Activated T-cell treated with anti-CD3 and anti-CD28 coated beads for 4 hours (primary cell): ENCODE data around the gene PLXNA2.

Source experiments
- DNase-seq: peaks from one replicate; pipeline ENCODE4 v3.0.0-alpha.2; 2020

PLXNA2 gene

GRCh38 chr1:208202333-208202995 is 41.7 kb downstream of the PLXNA2 start:
- DNase-seq = no peak

- no peak for DNase-seq
Measured at GRCh38 chr1:208201229-208201628, 43.0 kb downstream of the PLXNA2 start.

- no peak for DNase-seq
Measured at GRCh38 chr1:208200116-208200515, 44.1 kb downstream of the PLXNA2 start.

- no peak for DNase-seq
Measured at GRCh38 chr1:208198236-208198635, 45.9 kb downstream of the PLXNA2 start.

GRCh38 chr1:208194944-208195343 is 49.2 kb downstream of the PLXNA2 start:
- no peak for DNase-seq

GRCh38 chr1:208192995-208193394 is 51.2 kb downstream of the PLXNA2 start:
- no peak for DNase-seq

- DNase-seq = no peak
Measured at GRCh38 chr1:208190784-208191183, 53.4 kb downstream of the PLXNA2 start.

GRCh38 chr1:208189716-208190115 is 54.5 kb downstream of the PLXNA2 start:
- DNase-seq = no peak

GRCh38 chr1:208189183-208189582 is 55.0 kb downstream of the PLXNA2 start:
- DNase-seq = no peak

GRCh38 chr1:208188607-208189006 is 55.6 kb downstream of the PLXNA2 start:
- no peak for DNase-seq

GRCh38 chr1:208187499-208188041 is 56.6 kb downstream of the PLXNA2 start:
- no peak for DNase-seq

GRCh38 chr1:208185801-208186231 is 58.4 kb downstream of the PLXNA2 start:
- no peak for DNase-seq

- no peak for DNase-seq
Measured at GRCh38 chr1:208184966-208185654, 59.1 kb downstream of the PLXNA2 start.

GRCh38 chr1:208183977-208184911 is 59.9 kb downstream of the PLXNA2 start:
- no peak for DNase-seq

- DNase-seq = no peak
Measured at GRCh38 chr1:208182880-208183645, 61.1 kb downstream of the PLXNA2 start.

- no peak for DNase-seq
Measured at GRCh38 chr1:208181364-208181763, 62.8 kb downstream of the PLXNA2 start.

- no peak for DNase-seq
Measured at GRCh38 chr1:208180421-208180820, 63.8 kb downstream of the PLXNA2 start.

- no peak for DNase-seq
Measured at GRCh38 chr1:208179961-208180409, 64.2 kb downstream of the PLXNA2 start.

GRCh38 chr1:208179263-208179816 is 64.8 kb downstream of the PLXNA2 start:
- DNase-seq = no peak

GRCh38 chr1:208178091-208178529 is 66.1 kb downstream of the PLXNA2 start:
- no peak for DNase-seq

GRCh38 chr1:208177656-208178055 is 66.5 kb downstream of the PLXNA2 start:
- no peak for DNase-seq

GRCh38 chr1:208176649-208177048 is 67.5 kb downstream of the PLXNA2 start:
- no peak for DNase-seq
